ENCODE data around the gene ANKAR.
"Not testable (repeated sequence)": the region's sequence is repeated elsewhere in the genome, so short reads cannot be mapped to it uniquely, and the experiment has no call there.

Gene ANKAR

GRCh38 chr2:189709501-189710221 lies 35.2 kb downstream of the ANKAR start:
- no peak for FAIRE-seq

- not testable (repeated sequence) for FAIRE-seq
Measured at GRCh38 chr2:189717593-189717992, 43.1 kb downstream of the ANKAR start.

DNA sequence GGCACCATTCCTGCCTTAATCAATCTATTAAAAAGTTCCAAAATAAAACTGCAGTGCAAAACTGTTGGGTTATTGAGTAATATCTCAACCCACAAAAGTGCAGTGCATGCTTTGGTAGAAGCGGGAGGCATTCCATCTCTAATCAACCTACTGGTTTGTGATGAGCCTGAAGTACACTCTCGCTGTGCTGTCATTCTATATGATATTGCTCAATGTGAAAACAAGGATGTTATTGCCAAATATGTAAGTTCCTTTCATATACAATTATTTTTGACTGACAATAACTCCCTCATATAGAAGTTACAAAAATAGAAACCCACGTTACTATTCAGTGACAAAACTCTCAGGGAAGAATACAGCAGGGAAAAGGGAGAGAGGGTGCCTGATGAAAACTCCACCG lies 45.1 kb downstream of the ANKAR start:
- no peak for FAIRE-seq

DNA sequence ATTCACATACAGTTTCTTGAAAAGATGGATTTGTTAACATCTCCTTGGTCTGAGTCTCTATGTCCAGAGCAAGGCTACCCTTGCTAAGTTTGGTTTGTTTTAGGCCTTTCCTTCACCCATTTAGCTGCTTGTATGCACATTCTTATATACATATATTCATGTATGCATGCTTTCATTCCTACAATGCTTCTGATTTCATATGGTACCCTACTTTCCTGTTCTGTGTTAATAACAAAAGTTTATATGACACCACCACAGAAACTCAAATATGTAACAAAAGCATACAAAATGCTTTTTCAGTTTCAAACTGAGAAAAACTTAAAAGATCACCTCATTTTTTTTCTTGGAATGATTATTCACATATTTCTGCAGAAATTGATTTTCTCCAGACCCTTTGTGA lies 48.7 kb downstream of the ANKAR start:
- no peak for FAIRE-seq

Data from TTC549 (cell line).